HL-60 (cell line): ENCODE results near the gene MTFR1L.
"Not testable (repeated sequence)": the region's sequence is repeated elsewhere in the genome, so short reads cannot be mapped to it uniquely, and the experiment has no call there.

Experiments used
- DNase-seq, 2 experiments: peaks; one replicate each; pipeline ENCODE4 v3.0.0-alpha.2; 2010 to 2020; ENCODE audit warnings: low read depth in 1 of 2, low spot score in 1 of 2
- H3K27ac ChIP-seq: fragments of 250-450 bp; sonication (Bioruptor Pico); replicated peaks from 2 replicates; pipeline ENCODE4 v1.5.1; 2020; ENCODE audit warnings: mild to moderate bottlenecking, moderate library complexity
- H3K27me3 ChIP-seq: fragments of 250-450 bp; sonication (Bioruptor Pico); 2 replicates; pipeline ENCODE4 v1.5.1; 2021; ENCODE audit warnings: mild to moderate bottlenecking, moderate library complexity; ENCODE audit not compliant: insufficient read depth, poor library complexity, severe bottlenecking
- H3K4me3 ChIP-seq: replicated peaks from 2 replicates; pipeline ENCODE4 v1.5.1; 2011; ENCODE audit warnings: mild to moderate bottlenecking, control low read depth, low read length; ENCODE audit not compliant: insufficient read depth
- CTCF ChIP-seq: IDR thresholded peaks from one replicate; pipeline ENCODE4 v1.5.1; 2011; ENCODE audit warnings: low read length, control low read depth, inconsistent platforms; ENCODE audit not compliant: insufficient read depth
- GABPA ChIP-seq: IDR thresholded peaks from 2 replicates; pipeline ENCODE4 v1.6.1; 2012; ENCODE audit warnings: low read depth
- POLR2AphosphoS5 ChIP-seq: IDR thresholded peaks from 2 replicates; pipeline ENCODE4 v1.6.1; 2012; ENCODE audit warnings: low read depth
- REST ChIP-seq: IDR thresholded peaks from 2 replicates; pipeline ENCODE4 v1.6.1; 2012; ENCODE audit warnings: low read depth; ENCODE audit not compliant: insufficient replicate concordance
- SPI1 ChIP-seq: IDR thresholded peaks from 2 replicates; pipeline ENCODE4 v1.6.1; 2012; ENCODE audit warnings: low read depth, mild to moderate bottlenecking, borderline replicate concordance

The MTFR1L gene

GRCh38 chr1:25834894-25835293 lies 15.1 kb downstream of the MTFR1L start:
- H3K4me3 ChIP-seq = no peak overlapping the region
- H3K27me3 ChIP-seq = no peaks in the 10 kb centered on the region
- TF ChIP-seq REST (no peak), GABPA (no peak), POLR2AphosphoS5 (no peak), CTCF (no peak), SPI1 (no peak)
- no peak overlapping the region for H3K27ac ChIP-seq
- no peak for DNase-seq

- no peak for DNase-seq
- no peak overlapping the region for H3K4me3 ChIP-seq
- no peaks in the 10 kb centered on the region for H3K27me3 ChIP-seq
- no peak overlapping the region for H3K27ac ChIP-seq
- TF ChIP-seq CTCF (no peak), SPI1 (no peak), POLR2AphosphoS5 (no peak), GABPA (no peak), REST (no peak)
Measured at GRCh38 chr1:25836695-25837094, 16.9 kb downstream of the MTFR1L start.

- no peak overlapping the region for H3K27ac ChIP-seq
- H3K4me3 ChIP-seq = no peak overlapping the region
- no peak for DNase-seq
- H3K27me3 ChIP-seq = no peaks in the 10 kb centered on the region
- no peak for TF ChIP-seq POLR2AphosphoS5
- TF ChIP-seq CTCF = no peak
- TF ChIP-seq REST = no peak
- no peak for TF ChIP-seq GABPA
- TF ChIP-seq SPI1 = no peak
Measured at GRCh38 chr1:25837262-25837875, 17.6 kb downstream of the MTFR1L start.

GRCh38 chr1:25839808-25840207 lies 20.1 kb downstream of the MTFR1L start:
- H3K27me3 ChIP-seq, H3K4me3 ChIP-seq: not testable (repeated sequence)

More at GRCh38 chr1:25839808-25840207, 20.1 kb downstream of the MTFR1L start:
- not testable (repeated sequence) for H3K27ac ChIP-seq, DNase-seq
